Neural cell (in vitro differentiated cells): ENCODE data around the gene UBE2V1.

Experiments
- EP300 ChIP-seq: fragments of 450-650 bp; conservative IDR thresholded peaks from 2 replicates; pipeline ENCODE4 v1.6.1; 2014; ENCODE audit warnings: antibody characterized with exemption, mild to moderate bottlenecking, moderate library complexity; ENCODE audit not compliant: poor library complexity, severe bottlenecking
- EZH2 ChIP-seq: fragments of 200-600, 300-800 bp; shearing (Covaris generic), sonication (generic); IDR thresholded peaks from 2 replicates; pipeline ENCODE4 v1.6.1; 2014; ENCODE audit warnings: antibody characterized with exemption, low read length, borderline replicate concordance, mild to moderate bottlenecking; ENCODE audit not compliant: insufficient read depth, poor library complexity, severe bottlenecking
- MXI1 ChIP-seq: fragments of 450-650 bp; conservative IDR thresholded peaks from 2 replicates; pipeline ENCODE4 v1.6.1; 2014; ENCODE audit warnings: antibody characterized with exemption, mild to moderate bottlenecking; ENCODE audit not compliant: poor library complexity, severe bottlenecking
- POLR2AphosphoS5 ChIP-seq: IDR thresholded peaks from 2 replicates; pipeline ENCODE4 v1.6.1; 2012
- RAD21 ChIP-seq: fragments of 450-650 bp; conservative IDR thresholded peaks from 2 replicates; pipeline ENCODE4 v1.6.1; 2014; ENCODE audit warnings: antibody characterized with exemption, mild to moderate bottlenecking, moderate library complexity
- SMC3 ChIP-seq: fragments of 450-650 bp; conservative IDR thresholded peaks from 2 replicates; pipeline ENCODE4 v1.6.1; 2014; ENCODE audit warnings: antibody characterized with exemption, mild to moderate bottlenecking, moderate library complexity; ENCODE audit not compliant: poor library complexity
- TAF1 ChIP-seq: IDR thresholded peaks from 2 replicates; pipeline ENCODE4 v1.6.1; 2012; ENCODE audit warnings: low read depth
- TF ChIP-seq, protein P1 (sequence below): fragments of 450-650 bp; IDR thresholded peaks from 2 replicates; pipeline ENCODE4 v1.5.1; 2014; ENCODE audit warnings: antibody characterized with exemption, mild to moderate bottlenecking, moderate library complexity; ENCODE audit not compliant: poor library complexity, severe bottlenecking

DNA sequence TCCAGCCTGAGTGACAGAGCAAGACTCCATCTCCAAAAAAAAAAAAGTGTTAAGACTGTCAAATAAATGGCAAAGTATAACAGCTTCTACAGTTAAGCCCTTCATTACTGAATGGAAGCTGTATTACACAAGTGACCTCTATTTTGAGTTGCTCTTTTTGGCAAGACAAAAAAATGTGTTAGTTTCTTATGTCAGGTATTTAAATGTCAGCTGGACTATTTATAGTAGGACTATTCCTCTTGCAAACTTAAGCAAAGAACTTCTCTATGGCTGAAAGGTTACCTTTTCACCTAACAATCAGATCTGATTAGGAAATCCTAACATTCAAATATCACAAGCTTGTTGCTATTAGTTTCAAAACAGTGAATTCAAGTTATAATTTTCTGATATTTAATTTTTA is 12.4 kb downstream of the UBE2V1 start:
- TF ChIP-seq, protein P1, sequence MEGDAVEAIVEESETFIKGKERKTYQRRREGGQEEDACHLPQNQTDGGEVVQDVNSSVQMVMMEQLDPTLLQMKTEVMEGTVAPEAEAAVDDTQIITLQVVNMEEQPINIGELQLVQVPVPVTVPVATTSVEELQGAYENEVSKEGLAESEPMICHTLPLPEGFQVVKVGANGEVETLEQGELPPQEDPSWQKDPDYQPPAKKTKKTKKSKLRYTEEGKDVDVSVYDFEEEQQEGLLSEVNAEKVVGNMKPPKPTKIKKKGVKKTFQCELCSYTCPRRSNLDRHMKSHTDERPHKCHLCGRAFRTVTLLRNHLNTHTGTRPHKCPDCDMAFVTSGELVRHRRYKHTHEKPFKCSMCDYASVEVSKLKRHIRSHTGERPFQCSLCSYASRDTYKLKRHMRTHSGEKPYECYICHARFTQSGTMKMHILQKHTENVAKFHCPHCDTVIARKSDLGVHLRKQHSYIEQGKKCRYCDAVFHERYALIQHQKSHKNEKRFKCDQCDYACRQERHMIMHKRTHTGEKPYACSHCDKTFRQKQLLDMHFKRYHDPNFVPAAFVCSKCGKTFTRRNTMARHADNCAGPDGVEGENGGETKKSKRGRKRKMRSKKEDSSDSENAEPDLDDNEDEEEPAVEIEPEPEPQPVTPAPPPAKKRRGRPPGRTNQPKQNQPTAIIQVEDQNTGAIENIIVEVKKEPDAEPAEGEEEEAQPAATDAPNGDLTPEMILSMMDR: no peak
- no peak for TF ChIP-seq EZH2
- TF ChIP-seq POLR2AphosphoS5: no peak
- no peak for TF ChIP-seq RAD21
- TF ChIP-seq SMC3: no peak
- TF ChIP-seq MXI1: no peak
- no peak for TF ChIP-seq EP300
- TF ChIP-seq TAF1: no peak
